ENCODE results near the gene VEZT.
"Not testable (repeated sequence)": the region's sequence is repeated elsewhere in the genome, so short reads cannot be mapped to it uniquely, and the experiment has no call there.

The VEZT gene, protein sequence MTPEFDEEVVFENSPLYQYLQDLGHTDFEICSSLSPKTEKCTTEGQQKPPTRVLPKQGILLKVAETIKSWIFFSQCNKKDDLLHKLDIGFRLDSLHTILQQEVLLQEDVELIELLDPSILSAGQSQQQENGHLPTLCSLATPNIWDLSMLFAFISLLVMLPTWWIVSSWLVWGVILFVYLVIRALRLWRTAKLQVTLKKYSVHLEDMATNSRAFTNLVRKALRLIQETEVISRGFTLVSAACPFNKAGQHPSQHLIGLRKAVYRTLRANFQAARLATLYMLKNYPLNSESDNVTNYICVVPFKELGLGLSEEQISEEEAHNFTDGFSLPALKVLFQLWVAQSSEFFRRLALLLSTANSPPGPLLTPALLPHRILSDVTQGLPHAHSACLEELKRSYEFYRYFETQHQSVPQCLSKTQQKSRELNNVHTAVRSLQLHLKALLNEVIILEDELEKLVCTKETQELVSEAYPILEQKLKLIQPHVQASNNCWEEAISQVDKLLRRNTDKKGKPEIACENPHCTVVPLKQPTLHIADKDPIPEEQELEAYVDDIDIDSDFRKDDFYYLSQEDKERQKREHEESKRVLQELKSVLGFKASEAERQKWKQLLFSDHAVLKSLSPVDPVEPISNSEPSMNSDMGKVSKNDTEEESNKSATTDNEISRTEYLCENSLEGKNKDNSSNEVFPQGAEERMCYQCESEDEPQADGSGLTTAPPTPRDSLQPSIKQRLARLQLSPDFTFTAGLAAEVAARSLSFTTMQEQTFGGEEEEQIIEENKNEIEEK

DNA sequence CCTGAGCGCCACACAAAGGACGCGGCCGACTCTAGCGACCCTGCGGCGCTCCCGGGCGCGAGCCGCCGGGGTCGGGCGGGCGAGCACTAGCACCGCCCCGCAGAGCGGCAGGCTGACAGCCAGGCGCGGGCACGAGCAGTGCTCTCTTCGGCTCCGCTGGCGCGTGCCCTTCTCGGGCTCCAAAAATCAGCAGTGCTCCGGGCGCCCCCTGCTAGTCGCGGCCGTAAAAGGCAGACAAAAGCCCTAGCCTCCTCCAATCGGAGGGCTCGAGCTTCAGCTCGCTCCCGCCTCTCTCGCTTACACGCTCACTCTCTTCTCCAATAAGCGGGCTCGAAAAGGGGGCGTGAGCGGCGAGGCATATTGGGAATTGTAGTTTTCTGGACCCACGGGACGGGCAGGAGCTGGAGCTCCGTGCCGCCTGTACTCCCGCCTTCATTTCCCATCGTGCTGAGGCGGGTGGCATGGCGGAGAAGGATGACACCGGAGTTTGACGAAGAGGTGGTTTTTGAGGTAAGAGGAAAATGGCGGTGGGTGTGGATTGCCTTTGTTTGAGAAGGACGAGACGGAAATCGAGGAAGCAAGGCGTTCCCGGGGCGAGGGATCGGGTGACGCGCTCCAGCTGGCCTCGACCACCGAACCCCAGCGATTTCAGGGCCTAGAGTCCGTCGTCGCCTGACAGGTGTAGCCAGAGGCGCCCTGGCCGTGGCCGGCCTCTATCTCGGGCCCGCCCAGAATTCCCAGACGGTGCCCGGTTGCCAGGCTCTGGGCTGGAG lies at the start of gene VEZT, which contains the start of gene FGD6:
TSS of gene VEZT (plus strand) at position 431 of the 773 bp plus-strand sequence. CDS start at position 475, 44 bp downstream.
TSS of gene FGD6 (minus strand) at position 91 of the 773 bp plus-strand sequence. CDS start 227 bp downstream, outside the sequence.
- peak; percentile 100 for DNase-seq

- no peak for DNase-seq
Measured at GRCh38 chr12:95168746-95169145, 48.9 kb upstream of the VEZT start.

- DNase-seq: no peak
Measured at GRCh38 chr12:95169368-95169767, 48.2 kb upstream of the VEZT start.

DNA sequence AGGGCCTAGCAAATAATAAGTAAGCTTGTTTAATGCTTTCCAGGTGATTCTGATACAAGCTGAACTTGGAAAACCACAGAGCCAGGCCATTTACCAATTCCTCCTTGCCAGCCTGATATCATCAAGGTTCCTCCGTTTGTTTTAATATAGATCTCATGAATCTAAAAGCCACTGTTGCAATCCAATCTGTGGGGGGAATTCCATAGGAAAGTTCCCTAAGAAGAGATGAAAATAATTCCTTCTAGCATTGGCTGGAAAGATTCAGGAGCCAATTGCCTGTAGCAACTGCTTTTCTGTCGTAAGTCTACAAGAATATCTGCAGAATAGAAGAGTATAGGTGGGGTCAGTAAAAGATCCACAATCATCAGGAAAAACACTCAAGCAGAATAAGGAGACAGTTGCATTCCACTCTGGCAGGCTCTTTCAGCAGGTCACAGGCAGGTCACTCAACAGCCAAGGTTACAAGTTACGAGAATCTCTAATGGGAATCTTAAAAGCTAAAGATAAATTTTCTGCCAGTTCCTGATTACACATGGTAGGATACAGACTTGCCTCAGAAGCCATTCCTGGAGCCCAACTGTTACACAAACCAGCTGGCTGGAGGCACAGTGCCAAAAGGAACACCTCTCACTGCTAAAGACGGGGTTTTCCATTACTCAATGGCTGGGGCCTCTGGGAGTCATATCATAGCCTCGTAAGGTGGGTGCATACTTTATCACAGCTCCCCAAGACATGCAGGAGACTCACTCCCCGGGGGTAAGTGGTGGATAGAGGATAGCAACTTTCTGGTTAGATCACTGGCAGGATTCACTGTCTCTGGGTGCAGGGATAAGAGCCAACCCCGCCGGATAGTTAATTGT lies 44.0 kb upstream of the VEZT start:
- DNase-seq: peak; percentile 59

GRCh38 chr12:95177201-95177768 lies 40.3 kb upstream of the VEZT start:
- no peak for DNase-seq

DNA sequence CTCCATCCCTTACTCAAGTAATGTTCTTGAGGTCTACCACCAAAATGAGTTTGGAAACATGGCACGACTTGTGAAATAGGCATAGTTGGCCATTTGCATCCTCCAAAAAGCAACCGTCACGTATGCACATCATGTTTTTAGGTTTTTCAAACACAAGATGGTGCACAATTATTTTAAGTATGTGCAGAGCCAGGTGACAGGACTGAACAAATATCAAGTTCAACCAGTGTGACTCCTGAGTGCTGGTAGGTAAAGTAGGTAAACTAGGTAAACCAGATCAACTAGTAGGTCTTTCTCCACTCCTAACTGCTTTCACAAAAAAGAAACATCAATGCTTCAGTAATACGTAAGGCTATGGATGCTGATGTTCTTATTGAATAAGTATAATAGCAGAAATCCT lies 39.5 kb upstream of the VEZT start:
- DNase-seq: no peak

DNA sequence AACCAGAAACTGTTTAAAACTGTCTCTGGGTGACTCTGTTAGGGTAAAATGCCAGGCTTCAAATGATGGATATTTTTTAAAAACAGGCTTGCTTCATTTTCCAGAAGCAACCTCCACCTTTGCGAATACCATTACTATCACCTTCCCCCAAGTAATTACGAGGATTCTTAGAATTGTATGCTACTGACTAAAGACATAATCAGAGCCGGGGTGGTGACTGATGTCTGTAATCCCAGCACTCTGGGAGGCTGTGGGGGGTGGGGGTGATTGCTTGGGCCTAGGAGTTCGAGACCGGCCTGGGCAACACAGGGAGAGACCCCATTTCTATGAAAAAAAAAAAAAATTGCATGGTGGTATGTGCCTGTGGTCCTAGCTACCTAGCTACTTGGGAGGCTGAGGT lies 38.6 kb upstream of the VEZT start:
- no peak for DNase-seq

GRCh38 chr12:95181103-95181502 lies 36.5 kb upstream of the VEZT start:
- no peak for DNase-seq

GRCh38 chr12:95182868-95183415 lies 34.7 kb upstream of the VEZT start:
- no peak for DNase-seq

- DNase-seq: no peak
Measured at GRCh38 chr12:95184121-95184520, 33.5 kb upstream of the VEZT start.

GRCh38 chr12:95185072-95185471 lies 32.5 kb upstream of the VEZT start:
- no peak for DNase-seq

GRCh38 chr12:95185854-95186253 lies 31.8 kb upstream of the VEZT start:
- no peak for DNase-seq

- DNase-seq: no peak
Measured at GRCh38 chr12:95187865-95188415, 29.7 kb upstream of the VEZT start.

- DNase-seq: no peak
Measured at GRCh38 chr12:95191060-95191696, 26.4 kb upstream of the VEZT start.

- no peak for DNase-seq
Measured at GRCh38 chr12:95192271-95192670, 25.3 kb upstream of the VEZT start.

GRCh38 chr12:95193139-95193538 lies 24.5 kb upstream of the VEZT start:
- DNase-seq: no peak

DNA sequence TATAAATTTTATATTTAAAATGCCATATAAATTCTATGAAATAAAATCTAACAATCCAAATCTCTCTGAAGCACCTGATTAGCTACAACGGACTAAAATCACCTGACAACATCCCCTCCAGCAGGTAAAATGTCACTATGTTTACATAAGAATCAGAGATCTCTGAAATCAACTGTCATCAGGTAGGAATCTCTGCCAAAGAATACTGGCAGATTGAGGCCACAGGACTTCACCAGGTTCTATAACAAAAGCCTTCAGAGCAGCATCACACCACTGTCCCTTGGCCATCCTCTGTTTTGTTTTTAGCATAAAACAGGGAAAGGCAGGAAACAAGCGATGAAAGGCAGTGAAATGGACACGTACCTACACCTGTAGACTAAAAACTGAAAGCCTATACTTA lies 22.5 kb upstream of the VEZT start:
- DNase-seq: no peak

DNA sequence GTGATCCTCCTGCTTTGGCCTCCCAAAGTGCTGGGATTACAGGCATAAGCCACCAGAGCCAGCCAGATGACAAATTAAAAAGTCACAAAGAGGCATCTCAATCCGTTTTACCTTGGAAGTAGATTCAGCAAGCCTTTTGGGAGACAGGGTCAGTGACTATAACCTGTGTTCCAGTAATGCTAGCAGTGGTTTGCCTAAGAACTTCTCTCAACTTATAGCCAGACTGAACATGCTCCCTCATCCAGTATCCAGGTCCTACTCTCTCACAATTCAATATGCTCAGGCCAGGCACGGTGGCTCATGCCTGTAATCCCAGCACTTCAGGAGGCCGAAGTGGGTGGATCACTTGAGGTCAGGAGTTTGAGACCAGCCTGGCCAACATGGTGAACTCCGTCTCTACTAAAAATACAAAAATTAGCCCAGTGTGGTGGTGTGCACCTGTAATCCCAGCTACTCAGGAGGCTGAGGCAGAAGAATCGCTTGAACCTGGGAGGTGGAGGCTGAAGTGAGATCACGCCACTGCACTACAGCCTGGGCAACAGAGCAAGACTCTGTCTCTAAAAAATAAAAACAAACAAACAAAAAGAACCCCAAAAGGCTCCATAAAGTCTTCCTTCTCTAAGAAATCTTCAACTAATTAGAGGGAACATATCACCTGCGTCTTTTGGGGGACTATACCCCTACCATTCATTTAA lies 20.6 kb upstream of the VEZT start:
- not testable (repeated sequence) for DNase-seq

DNA sequence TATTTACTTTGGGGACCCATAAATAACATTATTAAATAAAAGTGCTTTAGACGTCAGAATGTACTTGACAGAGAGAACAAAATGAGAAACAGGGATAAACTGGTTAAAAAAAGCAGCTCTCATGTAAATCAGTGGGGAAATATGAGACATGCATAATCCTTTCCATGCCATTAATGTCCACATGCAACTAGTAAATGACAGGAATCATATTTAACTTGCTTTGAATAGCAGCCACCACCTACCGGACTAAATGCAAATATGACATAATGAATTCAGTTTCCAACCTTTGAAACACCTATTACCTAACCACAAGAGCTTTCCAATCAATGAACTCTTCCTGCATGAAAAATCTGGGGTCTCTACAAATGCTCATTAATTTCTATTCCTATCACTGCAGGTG lies 20.0 kb upstream of the VEZT start:
- DNase-seq: no peak

GRCh38 chr12:95198914-95199313 lies 18.7 kb upstream of the VEZT start:
- DNase-seq: no peak
